ENCODE measurements around the gene LSM12. TPM values are rescaled to one million over a fixed set of nuclear protein-coding genes. Genes with fewer than 3 reads are reported as not detected.
"Not testable (repeated sequence)": the region's sequence is repeated elsewhere in the genome, so short reads cannot be mapped to it uniquely, and the experiment has no call there.

The LSM12 gene
- 38.9 and 50.0 TPM in 2 replicates for total RNA-seq (2014; rRNA removed; shearing (Covaris generic))

DNA sequence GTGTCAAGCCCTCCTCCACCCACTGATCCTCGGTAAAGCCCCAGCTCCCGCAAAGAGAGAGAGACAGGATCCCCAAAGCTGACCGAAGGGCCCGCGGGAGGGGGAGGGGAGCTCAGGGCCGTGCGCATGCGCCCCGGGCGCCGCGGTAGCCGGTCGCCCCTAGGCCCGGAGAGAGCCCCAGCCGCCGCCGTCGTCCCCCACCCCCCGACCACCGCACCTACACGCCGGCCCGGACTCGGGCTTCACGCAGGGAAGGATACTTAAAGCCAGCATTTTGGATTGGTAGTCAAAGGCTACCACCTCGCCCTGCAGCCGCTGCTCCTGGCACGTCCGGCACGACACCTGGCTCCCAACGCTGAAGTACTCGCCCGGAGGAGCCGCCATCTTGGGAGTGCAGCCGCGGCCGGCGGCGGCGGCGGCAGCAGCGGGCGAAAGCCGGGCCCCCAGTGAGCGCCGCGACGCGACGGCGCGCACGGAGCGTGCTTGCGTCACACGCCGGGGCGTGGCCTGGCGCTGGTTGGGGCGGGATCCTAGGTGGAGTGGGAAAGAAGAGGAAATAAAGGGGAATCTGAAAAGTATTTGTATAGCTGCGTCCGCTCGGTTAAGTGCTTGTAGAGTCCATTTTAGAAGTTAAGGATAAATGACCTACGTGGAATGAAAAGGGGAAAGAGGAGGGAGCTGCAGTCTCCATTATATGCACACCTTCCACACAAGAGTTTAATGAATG is at the start of gene LSM12:
TSS of gene LSM12 (minus strand) at position 468 of the 727 bp plus-strand sequence. CDS start at position 384, 84 bp downstream.
- peak; percentile 93 for DNase-seq (ENCODE audit: low spot score)

DNA sequence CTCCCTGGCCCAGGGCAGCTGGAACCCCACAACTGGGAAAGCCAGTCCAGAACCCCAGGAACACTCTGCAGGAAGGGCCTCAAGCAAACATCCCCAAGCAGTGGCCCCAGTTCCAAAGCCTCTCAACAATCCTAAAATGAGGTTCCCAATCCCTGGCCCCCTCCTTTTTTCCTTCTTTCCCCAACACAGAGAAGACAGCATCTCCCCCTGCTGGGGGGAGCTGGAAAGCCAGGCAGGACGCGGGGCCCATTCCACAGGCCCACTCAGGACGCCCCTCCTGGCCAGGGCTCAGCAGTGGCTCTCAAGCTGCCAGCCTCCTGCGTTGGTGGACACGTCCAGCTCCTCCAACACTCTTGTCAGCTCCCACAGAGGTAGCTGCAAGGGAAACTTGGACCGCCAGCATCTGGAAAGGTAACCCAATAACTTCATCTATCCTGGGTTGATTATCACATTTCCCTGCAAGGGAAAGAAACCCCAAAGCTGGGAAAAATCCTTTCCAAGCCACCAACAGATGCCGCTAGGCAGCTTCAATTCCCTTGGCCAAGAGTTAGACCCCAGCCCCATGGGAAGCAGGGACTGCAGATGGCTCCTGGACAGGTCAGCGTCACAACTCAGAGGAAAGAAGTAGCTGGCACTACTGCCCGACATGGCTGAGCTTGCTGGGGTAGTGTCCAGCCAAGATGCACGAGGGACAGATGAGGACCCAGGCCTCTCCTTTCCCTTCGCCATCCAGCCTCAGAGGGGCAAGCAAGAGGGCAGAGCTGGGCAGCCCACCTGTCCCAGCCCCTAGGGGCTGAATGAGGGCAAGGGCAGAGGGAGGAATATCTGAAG is 49.3 kb upstream of the LSM12 start:
- peak; percentile 51 for DNase-seq (ENCODE audit: low spot score)

DNA sequence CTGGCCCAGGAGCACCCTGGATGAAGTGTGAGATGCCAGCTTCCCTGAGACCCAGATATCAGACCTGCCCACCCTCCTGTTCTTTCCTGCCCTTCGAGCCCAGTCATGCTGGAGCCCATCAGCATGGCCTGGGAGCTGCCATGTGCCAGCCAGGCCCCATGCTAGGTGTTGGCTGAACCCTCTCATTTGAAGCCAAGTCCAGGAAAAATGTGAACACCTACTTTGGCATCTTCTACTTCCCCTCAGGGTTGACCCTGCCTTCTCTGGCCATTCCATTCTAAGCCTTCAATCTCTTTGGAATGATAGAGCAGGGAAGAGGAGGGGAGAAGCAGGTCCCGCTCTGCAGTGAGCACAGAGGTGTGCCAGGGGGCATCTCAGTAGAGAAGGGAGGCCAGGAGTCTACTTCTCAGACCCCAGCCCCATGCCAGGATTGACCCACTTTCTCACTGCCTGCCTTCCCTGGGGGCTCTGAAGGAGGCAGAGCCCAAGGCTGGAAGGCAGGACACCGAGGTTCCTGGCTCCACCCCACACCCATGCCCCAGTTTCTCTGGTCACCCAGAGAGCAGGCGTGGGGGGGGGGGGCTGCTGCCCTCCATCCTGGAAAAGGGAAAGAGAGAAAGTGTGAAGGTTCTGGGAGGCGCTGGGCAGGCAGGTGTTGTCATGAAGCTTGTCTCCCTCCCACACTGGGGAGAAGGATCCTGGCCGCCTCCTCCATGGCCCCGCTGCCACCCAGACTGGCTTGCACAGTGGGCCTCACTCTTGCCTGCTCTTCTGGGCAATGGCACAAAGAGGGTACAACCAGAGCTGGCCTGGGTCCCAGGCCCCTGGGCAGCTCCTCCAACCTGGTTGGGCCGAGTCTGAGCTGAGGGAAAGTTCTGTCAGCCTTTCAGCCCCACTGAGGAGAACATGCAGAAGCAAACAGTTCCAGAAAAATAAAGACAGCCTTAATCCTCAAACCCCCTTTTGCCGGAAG is 47.7 kb upstream of the LSM12 start:
- no peak for DNase-seq (ENCODE audit: low spot score)

DNA sequence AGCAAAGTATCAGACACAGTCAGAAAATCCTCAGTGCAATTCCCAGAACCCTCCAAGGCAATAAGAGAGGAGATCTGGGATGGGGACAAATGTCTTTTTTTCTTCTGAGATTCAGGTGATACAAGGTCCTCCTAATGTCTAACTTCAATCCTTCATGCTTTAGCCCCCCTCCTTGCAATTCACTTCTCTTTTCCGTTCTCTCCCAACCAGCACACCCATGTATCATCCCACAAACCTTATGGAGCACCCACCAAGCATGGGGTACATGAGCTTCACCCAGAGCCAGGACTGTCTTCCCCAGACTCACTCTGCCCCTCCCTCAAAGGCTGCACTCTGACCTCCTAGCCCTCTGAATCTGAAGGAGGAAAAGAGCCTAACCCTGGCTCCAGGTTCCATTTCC is 46.9 kb upstream of the LSM12 start:
- no peak for DNase-seq (ENCODE audit: low spot score)

DNA sequence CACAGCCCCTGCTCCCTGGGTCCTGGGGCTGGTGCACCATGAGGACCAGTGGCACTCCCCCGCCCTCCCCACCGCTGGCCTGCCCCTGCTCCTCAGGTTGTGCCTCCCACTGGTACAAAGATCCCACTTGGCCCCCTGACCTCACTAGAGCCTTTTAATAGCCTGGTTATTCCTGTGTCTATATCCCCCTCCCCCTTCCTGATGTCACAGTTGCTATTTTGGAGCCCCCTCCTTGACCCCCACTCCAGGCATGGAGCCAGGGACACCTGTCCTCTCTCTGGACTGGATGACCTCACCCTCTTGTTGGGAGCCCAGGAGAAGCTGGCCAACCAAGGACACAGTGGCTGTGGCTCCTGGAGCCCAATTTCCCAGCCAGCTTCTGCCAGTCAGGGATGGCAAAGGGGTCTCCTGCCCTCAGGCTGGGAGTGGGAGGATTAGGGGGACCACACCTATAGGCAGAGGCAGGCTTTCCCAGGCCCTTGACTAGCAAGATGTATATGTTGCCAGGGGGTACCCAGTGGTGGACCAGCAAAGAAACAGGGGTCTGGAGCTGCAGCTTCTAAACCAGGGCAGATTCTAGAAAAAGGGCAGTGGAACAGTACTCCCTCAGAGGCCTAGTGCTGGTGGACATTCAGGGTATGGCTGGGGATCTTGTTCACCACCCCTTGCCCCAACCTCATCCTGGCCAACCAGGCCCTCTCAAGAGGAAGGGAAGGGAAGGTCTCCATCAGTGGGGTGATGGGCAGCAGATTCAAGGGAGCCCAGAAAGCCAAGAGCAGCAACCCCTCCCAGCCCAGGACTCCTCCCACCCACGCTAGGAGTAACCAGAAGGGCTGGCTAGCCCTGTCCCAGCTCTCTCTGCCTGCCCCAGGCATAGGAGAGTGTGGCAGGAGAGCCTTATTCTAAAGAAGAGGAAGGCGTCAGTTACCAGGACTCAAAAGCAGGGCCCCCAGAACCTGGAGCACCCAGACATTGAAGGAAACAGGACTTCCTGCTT is 46.1 kb upstream of the LSM12 start:
- DNase-seq (ENCODE audit: low spot score), result no peak

DNA sequence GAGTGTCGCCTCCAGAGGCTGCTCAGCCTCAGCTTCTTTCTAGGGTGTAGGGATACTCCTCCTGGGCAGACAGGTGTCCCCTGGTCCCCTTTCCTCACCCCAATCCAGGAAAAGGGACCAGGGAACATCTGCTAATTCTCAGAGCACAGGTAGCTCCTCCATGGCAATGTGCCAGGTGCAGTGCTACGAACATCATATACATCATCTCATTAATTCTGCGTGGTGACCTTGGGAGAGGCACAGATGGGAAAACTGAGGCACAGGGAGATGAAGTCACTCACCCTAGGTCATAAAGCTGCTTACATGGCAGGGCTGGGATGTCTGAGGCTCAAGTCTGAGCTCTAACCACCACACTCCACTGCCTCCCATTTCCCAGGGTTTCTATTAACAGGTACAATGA is 45.3 kb upstream of the LSM12 start:
- DNase-seq (ENCODE audit: low spot score), result no peak

DNA sequence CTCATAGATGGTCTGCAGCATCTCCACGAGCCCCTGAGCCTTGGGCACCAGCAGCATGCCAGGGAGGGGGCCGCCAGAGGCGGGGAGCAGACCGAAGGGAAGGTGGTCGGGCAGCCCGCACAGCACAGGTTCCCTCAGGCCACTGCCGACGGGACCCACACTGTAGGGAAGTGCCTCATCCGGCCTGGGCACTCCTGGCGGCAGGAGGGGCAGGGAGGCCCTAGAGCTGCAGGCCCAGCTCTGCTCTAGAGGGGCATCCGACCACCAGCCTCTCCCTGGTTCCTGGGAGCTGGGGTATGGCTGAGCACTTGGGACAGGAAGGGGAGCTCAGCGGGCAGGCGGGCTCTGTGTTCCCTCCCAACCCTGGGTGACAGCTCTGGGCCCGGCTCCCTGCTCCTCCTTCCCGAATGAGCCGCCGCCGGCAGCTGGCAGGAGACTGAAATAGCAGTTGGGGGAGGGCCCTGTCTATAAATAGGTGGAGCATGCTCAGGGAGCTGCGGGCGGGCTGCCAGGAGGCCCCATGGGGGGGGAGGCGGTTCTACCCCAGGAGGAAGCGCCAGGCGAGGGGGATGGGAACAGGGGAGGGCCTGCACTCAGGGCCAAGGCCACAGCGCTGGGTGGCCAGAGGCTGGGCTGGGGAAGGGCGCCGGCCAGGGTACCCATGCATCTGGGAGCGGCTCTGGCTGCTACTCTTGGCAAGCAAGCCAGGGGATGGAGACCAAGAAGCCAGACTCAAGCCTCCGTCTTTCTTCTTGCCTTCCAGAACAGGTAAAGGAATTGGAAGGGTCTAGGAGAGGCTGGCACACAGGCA is 44.6 kb upstream of the LSM12 start:
- DNase-seq (ENCODE audit: low spot score), result peak; percentile 83

DNA sequence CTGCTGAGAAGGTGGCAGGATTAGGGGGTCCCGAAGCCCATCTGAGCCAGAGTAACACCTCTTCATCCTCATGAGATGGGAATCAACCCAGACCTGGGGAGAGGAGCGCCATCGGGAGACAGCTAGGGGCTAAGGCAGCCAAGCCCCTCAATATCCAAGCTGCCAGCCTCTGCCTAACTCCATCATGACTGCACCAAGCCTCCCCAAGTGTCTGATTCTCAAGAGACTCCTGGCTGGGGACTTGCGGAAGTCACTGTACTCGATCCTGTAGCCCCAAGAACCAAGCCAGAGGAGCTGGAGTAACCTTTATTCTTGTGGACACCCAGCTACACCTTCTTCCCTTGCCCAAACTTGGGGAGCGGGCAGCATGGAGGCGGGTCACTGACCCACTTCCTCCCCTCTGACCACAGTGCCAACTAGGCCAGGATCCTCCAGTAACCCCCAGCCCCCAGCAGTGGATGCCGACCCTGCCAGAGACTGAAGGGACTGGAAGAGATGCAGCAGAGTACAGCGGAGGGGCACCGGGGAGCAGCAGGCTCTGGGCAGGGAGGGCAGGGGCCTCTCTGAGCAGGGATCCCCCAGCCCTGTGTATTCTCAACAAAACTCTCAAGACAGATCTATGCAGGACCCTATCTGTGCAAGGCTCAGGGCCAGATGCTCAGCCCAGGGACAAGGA is 43.7 kb upstream of the LSM12 start:
- no peak for DNase-seq (ENCODE audit: low spot score)

DNA sequence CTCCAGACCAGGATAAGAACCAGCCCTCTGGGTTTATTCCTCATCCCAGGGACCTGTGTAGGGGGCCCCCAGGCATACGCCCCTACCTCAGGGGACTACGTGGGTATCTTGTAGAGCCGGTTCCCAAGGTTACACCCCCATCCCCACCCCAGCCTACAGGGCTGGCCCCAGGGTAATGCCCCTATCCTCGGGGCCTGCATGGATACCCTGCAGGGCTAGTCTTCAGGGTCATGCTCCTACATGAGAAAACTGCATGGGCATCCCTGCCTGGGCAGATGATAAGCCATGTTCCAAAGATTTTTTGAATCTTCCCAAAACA is 42.8 kb upstream of the LSM12 start:
- DNase-seq (ENCODE audit: low spot score), result no peak

DNA sequence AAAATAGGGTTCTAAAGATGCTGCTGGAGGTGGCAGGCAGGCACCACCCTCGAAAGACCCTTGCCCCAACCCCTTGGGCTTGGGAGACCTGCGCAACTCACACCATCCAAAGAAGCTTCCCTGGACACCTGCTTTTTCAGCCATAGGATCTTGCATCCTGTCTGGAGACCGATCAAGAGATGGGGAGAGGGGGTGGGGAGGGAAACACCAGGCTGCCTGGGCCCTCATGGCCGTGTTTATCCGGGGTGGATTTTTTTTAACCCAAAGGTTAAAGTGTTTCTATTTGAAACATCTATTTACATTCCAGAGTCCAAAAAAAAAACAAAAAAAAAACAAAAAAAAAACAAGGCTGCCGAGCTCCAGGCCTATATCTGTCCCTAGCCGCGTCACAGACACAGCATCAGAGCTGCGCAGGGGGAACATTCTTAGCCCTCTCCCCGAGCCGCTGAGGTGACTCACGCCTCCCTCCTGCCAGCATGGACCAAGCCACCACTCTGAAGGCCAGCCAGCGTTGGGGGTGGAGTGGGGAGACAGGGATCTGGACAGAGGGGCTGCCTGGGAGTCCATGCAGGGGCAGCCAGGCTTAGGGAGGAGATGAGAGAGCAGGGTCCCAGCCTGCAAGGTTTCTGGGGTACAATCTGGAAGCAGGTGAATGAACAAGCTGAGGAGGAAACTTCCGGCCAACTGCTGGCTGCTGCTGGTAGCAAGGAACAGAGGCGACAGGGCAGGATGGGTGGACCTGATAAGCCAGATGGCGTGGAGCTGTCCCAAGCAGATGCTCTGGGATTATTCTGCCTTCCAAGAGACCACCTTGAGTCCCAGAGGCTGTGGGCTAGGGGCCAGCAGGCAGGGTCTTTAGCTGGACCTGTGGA is 42.2 kb upstream of the LSM12 start:
- DNase-seq (ENCODE audit: low spot score), result no peak

DNA sequence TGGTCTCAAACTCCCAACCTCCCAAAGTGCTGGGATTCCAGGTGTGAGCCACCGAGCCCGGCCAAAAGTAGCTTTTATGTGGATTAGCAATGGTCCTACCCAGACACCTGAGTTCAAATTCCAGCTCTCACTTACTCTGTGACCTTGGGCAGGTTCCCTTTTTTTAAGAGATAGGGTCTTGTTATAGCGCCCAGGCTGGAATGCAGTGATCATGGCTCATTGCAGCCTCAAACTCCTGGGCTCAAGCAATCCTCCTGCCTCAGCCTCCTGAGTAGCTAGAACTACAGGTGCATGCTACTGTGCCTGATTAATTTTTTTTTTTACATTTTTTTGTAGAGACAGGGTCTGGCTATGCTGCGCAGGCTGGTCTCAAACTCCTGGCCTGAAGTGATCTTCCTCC is 40.3 kb upstream of the LSM12 start:
- no peak for DNase-seq (ENCODE audit: low spot score)

DNA sequence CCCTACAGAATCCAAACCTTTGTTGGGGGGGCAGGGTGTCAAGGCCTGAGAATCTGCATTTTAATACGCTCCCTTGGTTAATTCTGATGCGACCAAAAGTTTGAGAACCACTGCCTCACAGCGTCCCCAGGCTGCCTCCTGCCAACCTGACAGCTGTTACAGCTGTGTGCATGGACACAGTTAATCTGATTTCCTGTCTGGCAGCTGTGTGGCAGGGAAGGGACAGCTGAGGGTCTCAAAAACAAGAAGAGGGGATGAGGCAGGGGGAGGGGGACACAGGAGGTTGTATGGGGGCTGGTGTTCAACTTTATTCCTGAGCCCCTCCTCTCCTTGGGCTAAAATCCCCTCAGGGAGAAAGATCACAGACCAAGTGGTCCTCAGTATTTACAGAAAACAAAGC is 39.5 kb upstream of the LSM12 start:
- DNase-seq (ENCODE audit: low spot score), result no peak

DNA sequence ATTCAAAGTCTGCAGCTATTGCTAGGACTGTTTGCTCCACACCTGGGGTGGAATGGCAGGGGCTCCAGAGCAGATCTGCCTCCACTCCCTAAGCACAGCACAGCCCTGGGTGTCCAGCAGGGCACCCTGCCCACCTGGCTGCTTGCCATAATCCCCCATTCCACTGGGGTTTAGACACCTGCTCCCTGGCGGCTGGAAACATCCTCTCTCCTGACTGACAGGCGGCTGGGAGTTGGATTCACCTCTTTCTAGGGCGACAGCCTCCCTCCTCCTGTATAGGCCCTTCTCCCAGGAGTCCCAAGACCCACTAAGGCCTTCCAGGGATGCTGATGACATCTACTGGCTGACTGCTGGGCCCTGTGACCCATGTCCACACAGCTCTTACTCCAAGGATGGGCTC is 39.0 kb upstream of the LSM12 start:
- no peak for DNase-seq (ENCODE audit: low spot score)

DNA sequence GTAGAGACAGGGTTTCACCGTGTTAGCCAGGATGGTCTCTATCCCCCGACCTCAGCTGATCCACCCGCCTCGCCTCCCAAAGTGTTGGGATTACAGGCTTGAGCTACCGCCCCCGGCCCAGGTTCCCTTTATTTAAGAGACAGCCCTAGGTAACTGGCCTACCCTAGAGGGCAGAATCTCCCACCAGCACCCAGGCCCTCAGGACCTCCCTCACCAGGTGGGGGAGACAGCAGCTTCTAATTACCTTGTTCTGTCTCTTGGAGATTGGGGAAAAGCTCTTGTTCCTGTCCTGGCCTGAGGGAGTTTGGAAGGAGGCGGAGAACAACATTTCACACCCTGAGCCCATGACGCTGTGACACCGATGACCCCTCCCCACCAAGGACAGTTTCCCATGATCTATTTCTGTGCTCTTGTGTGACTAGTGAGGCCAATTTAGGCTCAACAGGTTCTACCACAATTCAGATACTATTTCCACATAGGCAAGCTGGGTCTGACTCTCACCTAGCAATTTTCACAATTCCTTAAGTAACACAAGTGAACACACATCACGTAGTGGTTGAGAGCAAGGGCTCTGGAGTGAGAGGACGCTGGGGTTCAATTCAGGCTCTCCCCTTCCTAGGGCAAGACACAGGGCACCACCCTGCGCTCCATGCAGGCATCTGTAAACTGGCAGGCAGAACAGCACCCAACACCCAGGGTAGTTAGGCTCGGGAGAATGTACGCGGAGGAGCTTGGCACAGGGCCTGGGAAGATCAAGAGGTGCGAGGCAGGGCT is 36.6 kb upstream of the LSM12 start:
- DNase-seq (ENCODE audit: low spot score), result no peak

DNA sequence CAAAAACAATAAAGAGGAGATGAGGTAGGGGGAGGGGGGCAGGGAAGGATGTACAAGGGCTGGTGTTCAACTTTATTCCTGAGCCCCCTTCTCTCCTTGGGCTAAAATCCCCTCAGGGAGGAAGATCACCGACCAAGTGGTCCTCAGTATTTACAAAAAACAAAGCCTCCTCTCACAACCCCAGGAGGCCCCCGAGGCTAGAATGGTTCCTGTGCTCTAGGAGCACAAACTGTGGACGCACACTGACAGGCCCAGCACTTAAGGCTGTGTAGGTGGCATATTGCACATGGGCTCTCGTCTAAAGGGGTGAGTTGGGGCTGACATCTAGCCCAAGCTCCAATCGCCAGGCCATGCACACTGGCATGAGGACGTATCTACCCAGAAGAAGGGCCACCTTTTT is 35.4 kb upstream of the LSM12 start:
- not testable (repeated sequence) for DNase-seq (ENCODE audit: low spot score)

DNA sequence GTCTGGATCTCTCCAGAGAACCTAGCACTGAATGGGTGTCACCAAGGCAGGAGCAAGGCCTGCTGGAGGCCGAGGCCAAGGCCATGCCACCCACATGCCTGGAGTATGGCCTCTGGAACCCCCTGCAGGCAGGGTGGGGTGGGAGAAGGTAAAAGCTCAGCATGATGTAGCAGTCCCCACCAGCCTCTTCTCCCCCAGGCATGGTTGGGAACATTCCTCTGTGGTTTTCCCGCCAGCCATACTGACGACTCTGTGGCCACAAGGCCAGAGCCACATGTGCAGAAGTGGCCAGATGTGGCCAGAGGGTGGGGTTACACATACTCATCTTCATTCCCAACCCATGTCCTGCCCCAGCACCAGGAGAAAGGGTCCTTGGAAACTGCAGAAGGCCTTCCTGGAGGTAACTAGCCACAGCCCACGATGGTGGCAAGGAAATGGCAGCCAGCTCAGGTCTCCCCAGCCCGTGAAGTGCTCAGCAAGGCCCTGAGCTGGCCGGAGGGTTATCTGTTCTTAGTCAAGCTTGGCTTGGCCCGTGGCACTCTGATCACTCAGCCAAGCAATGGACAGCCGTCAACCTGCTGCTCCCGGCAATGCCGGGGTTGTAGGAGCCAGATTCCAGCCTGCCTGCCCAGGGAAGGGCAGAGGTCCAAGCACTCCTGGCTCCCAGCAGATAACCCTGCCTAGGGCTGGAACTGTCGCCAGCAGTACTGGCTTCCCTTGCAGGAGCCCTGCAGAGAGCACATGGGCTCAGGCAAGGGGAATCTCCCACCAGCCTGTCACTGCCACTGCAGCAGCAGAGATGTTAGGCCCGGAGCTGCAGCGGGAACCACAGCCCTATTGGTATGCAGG is 30.9 kb upstream of the LSM12 start:
- DNase-seq (ENCODE audit: low spot score), result no peak
